Hindlimb muscle (tissue), 1 donor: ENCODE data around the gene SLC4A5. TPM values are rescaled to one million over a fixed set of nuclear protein-coding genes. Genes with fewer than 3 reads are reported as not detected.
A peak's percentile ranks its signal among the peaks of the same experiment; 100 is the strongest.
"Not testable (repeated sequence)": the region's sequence is repeated elsewhere in the genome, so short reads cannot be mapped to it uniquely, and the experiment has no call there.

Experiments
- DNase-seq: peaks from one replicate; pipeline ENCODE4 v3.0.0-alpha.2; 2013
- polyA plus RNA-seq: library from polyadenylated mRNA; unstranded; fragments of 120-200 nt; gene quantifications from one replicate; pipeline ENCODE4 v1.2.1, GENCODE V29; 2013; ENCODE audit not compliant: insufficient read length

Gene SLC4A5
- polyA plus RNA-seq, 1 donor, result 2.9 TPM

GRCh38 chr2:74264281-74264680, 78.9 kb downstream of the SLC4A5 start:
- no peak for DNase-seq

- DNase-seq, result no peak
These were observed 80.5 kb downstream of the SLC4A5 start for GRCh38 chr2:74262681-74263080.

- DNase-seq, result no peak
These were observed 81.9 kb downstream of the SLC4A5 start for GRCh38 chr2:74261204-74261864.

- no peak for DNase-seq
These were observed 82.7 kb downstream of the SLC4A5 start for GRCh38 chr2:74260495-74260894.

- DNase-seq, result no peak
These were observed 83.5 kb downstream of the SLC4A5 start for GRCh38 chr2:74259733-74260132.

GRCh38 chr2:74259191-74259590, 84.0 kb downstream of the SLC4A5 start:
- DNase-seq, result no peak

- DNase-seq, result no peak
These were observed 87.5 kb downstream of the SLC4A5 start for GRCh38 chr2:74255660-74256213.

- DNase-seq, result peak; percentile 49
These were observed 89.3 kb downstream of the SLC4A5 start for GRCh38 chr2:74253971-74254310.

GRCh38 chr2:74253306-74253970, 89.8 kb downstream of the SLC4A5 start:
- DNase-seq, result no peak

GRCh38 chr2:74252862-74253261, 90.4 kb downstream of the SLC4A5 start:
- no peak for DNase-seq

- DNase-seq, result no peak
These were observed 91.2 kb downstream of the SLC4A5 start for GRCh38 chr2:74252036-74252435.

GRCh38 chr2:74250189-74250631, 93.0 kb downstream of the SLC4A5 start:
- peak; percentile 48 for DNase-seq

GRCh38 chr2:74249406-74250122, 93.7 kb downstream of the SLC4A5 start:
- DNase-seq, result no peak

- no peak for DNase-seq
These were observed 96.6 kb downstream of the SLC4A5 start for GRCh38 chr2:74246496-74247195.

- DNase-seq, result no peak
These were observed 98.9 kb downstream of the SLC4A5 start for GRCh38 chr2:74244286-74244685.

- no peak for DNase-seq
These were observed 100.7 kb downstream of the SLC4A5 start for GRCh38 chr2:74242354-74243071.

GRCh38 chr2:74239346-74239745, 103.9 kb downstream of the SLC4A5 start:
- no peak for DNase-seq

- DNase-seq, result no peak
These were observed 104.3 kb downstream of the SLC4A5 start for GRCh38 chr2:74238879-74239278.

- DNase-seq, result no peak
These were observed 108.2 kb downstream of the SLC4A5 start for GRCh38 chr2:74235041-74235440.

- DNase-seq, result no peak
These were observed 109.6 kb downstream of the SLC4A5 start for GRCh38 chr2:74233648-74234047.

- DNase-seq, result no peak
These were observed 110.8 kb downstream of the SLC4A5 start for GRCh38 chr2:74232426-74232825.

- DNase-seq, result not testable (repeated sequence)
These were observed 113.4 kb downstream of the SLC4A5 start for GRCh38 chr2:74229865-74230264.
